Stimulated activated CD8-positive, alpha-beta memory T cell treated with anti-CD3 and anti-CD28 coated beads, Interleukin-15, amount 100 ng/mL, for 48 hours (primary cell): ENCODE results near the gene ALPK3.
"Not testable (repeated sequence)": the region's sequence is repeated elsewhere in the genome, so short reads cannot be mapped to it uniquely, and the experiment has no call there.

Experiments
- DNase-seq, 2 donors: peaks; one replicate each; pipeline ENCODE4 v3.0.0-alpha.2; 2020; ENCODE audit warnings: low read depth in 2 of 2

The ALPK3 gene

GRCh38 chr15:84873997-84874396, 56.8 kb downstream of the ALPK3 start:
- no peak for DNase-seq

DNA sequence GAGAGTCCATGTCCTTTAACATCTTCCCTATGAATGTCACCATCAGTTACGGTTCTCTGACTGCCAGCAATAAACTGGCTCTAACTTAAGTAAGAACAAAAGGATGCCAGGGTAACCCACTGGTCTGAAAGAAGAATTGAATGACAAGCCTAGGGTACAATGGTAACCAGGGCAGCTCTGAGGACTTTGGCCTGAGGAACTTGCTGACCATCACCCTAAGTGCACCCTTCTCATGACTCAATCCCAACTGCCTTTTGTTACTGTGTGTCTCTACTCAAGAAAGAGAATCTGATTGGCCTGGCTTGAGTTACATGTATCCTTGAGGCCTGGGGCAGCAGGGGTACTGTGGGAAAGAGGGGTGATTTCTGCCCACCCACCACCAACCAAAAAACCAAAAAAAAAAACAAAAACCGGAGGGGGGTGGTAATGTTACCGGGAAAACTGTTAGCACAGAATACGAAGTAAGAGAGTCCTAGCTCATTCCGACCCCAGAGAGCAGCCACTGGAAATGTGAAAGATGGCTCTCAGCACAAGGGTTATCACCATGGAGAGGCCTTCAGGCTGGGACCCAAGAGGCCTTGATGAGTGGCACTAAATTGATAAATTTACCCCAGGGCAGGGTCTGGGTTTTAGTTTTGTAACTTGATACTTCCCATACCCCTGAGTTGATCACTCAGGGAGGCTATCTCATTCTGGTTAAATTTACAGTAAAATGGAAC, 58.0 kb downstream of the ALPK3 start:
- DNase-seq = no peak

DNA sequence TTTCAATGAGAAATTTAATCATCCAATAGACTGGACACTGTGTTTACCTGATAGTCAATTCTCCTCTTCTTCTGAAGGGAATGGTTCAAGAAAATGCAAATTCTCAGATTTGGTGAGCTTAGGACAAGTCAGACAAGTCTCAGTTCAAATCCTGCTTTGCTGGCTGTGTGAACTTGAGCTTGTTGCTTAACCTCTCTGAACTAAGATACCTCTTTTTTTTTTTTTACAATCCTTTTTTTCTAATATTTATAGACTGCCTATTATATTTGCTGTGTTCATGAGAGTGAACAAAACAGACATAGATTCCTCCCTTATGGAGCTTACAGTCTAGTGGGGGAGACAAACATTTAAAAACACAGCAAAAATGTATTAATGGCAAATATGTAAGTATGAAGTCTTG, 59.1 kb downstream of the ALPK3 start:
- no peak for DNase-seq

GRCh38 chr15:84877701-84878100, 60.5 kb downstream of the ALPK3 start:
- DNase-seq = not testable (repeated sequence)

- DNase-seq = peak; percentile 28
Measured at GRCh38 chr15:84878504-84878903, 61.3 kb downstream of the ALPK3 start.

GRCh38 chr15:84879088-84879780, 62.1 kb downstream of the ALPK3 start:
- no peak for DNase-seq

- DNase-seq = no peak
Measured at GRCh38 chr15:84880007-84880406, 62.9 kb downstream of the ALPK3 start.

- no peak for DNase-seq
Measured at GRCh38 chr15:84880822-84881519, 63.8 kb downstream of the ALPK3 start.

DNA sequence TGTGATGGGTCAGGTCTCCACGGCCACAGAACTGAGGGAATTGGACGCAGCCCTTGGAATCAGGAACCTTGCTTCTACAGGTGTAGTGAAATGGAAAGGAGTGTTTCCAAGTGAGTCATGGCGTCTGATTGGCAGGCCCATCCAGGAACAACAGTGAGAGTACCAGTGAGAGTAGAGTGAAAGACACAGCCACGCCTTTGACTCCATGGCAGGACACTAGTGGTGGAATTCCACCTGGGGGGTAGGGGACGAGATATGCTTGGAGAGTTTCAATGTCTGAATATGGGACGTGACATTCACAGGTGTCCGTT, 64.3 kb downstream of the ALPK3 start:
- no peak for DNase-seq

DNA sequence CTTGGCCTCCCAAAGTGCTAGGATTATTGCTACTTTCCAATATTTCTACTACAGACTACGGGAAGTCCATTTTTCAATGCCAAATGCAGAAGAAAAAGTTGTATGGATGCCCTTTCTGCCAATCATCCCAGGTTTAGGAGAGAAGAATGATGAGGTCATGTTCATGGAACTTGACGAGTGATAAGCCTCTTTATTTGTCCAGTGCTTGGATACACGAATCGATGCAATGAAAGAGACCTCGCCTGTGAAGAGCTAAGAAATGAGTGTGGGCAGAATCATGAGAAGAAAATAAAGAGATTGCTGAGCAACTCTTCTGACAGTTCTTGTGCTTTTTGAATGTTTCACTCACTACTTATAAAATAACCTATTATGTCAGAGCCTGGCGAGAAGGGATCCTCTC, 66.3 kb downstream of the ALPK3 start:
- no peak for DNase-seq

DNA sequence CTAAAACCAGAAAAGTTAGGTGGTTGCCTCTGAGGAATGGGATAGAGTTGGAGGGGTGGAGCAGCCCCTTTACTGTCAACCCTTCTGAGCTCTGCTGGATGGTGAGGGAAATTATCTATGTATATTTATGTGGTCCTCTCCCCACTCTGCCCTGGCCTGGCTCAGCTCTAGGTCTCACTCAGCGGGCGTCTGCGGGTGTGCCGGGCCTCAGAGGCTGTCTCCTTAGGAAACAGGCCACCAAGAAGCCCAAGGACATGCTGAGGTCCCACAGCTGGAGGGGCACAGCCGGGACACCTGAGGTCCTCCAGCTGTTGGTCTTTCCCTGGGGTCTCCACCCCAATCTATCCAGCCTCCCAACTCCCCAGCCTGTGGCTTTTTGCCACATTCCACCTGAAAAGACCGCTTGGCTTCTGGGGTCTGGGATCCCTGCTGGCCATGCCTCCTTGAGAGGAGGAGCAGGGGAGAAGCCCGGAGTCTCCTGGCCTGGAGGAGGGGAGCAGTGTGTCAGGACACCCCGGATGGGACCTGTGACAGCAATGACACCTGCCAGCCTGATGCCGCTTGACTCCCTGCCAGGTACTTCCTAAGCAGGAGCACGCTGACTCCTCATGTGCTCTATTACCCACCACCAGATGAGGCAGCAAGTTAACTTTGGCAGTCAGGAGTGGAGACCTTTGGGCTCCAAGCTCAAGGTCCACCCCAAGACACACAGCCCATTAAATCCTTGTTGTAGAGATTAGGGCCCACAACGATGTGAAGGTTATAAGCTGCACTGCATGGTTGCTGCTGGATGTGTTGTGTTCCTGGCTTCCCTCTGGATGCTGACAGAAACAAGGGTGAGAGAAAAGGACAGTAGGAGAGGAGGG, 67.0 kb downstream of the ALPK3 start, which contains the start of gene SLC28A1:
Gene SLC28A1 (plus strand): TSS at position 747 of the 866 bp plus-strand sequence. CDS start 3,099 bp downstream, outside the sequence.
- no peak for DNase-seq

DNA sequence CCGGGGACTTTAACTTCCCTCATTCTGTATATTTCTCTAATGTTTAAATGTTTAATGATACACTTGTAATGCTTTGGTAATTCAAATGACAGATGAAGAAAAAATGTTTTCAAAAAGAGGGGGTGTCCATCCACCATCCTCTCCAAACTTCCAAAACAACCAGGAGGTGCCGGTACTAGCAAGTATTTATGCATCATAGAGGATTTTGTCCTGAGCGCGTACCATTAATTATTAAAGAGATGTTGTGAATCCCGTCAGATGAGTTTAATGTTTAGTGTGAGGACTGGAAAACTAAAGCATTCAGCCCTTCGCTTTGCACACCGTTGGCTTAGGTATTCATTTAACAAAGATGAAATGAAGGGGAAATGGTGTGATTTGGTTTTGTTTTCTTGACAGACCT, 68.6 kb downstream of the ALPK3 start:
- no peak for DNase-seq

DNA sequence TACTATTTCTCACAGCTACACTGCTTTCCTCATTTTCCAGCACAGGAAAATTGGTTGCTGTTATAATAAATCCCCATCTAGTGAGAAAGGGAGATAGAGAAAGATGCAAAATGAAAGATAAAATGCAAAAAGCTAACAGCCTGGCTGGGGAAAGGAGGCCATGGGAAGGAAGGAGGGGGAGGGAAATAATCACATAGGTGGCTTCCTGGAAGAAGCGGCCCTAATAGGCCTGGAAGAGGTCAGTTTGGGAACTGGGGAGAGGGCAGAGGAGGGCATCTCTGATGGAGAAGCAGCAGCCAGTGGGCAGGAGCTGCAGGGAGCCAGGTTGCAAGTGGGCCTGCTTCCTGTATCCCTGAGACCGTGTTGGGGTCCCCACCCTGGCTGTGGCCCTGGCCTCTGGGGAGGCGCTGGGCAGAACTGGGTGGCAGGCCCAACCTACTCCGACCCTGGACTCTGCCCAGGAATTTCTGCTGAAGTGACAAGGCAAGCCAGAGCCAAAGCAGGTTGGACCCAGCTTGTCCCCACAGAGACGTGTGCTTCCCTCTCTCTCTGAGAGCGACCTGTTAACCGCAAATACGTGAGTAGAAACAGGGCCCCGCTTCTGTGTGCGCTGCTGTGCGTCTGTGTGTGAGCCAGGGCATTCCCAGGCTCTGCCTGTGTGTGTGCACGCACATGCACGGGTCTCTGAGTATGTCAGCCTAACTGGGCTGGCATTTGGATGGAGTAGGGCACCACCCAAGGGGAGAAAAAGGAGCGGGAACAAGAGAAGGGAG, 69.2 kb downstream of the ALPK3 start:
- DNase-seq = no peak

- no peak for DNase-seq
Measured at GRCh38 chr15:84886984-84887299, 69.8 kb downstream of the ALPK3 start.

DNA sequence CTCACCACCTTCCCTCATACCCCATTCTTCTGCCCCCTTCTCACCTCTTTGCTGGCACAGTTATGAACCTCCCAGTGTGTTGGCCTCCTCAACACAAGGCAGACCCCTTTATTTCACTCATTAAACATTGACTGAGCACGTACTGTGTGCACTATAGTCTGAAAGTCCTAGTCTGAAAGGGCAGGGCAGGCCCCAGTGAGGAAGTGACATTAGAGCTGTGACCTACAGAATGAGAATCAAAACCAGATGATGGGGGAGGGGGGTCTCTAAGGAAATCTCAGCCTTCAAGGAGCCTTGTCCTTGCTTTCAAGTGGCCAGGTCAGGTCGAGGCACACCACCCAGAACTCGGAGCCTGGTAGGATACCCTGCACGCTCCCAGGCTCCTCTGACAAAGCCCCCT, 70.8 kb downstream of the ALPK3 start:
- DNase-seq = no peak

DNA sequence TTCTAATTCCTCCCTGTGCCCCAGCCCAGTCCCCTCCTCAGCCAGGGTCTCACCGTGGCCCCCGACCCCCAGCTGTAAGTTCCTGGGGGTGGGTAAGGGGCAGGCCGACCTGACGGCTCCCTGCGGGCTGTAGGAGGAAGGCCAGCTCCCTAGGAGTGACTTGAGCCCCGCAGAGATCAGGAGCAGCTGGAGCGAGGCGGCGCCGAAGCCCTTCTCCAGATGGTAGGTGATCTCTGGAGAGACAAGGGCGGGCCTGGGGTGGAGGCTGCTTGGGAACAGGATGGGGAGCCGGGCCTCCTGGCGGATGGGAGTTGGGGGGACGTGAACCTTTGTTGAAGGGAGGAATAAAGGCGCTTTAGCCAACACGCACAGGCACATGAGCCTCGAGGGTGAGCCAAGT, 71.5 kb downstream of the ALPK3 start:
- DNase-seq = no peak

DNA sequence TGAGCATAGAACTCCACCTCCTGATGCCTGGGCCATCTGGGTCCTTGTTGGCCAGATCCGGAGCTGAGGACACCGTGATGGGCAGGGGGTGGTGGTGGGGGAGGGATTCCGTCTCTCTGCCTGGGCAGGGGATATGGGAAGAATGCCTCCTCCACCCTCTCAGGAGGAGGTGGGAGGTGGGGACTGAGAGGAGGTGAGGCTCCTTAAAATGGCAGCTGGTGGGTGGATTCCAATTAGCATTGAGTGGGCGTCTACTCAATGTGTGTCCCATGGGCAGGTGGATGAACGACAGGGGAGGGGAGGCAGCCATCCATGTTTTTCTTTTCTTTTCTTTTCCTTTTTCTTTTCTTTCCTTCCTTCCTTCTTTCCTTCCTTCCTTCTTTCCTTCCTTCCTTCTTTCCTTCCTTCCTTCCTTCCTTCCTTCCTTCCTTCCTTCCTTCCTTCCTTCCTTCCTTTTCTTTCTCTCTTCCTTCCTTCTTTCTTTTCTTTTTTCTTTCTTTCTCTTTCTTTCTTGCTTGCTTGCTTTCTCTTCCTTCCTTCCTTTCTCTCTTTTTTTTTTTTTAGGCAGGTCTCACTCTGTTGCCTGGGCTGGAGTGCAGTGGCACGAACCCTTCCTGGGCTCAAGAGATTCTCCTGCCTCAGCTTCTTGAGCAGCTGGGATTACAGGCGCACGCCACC, 72.3 kb downstream of the ALPK3 start:
- no peak for DNase-seq

- no peak for DNase-seq
Measured at GRCh38 chr15:84889991-84890669, 73.0 kb downstream of the ALPK3 start.

DNA sequence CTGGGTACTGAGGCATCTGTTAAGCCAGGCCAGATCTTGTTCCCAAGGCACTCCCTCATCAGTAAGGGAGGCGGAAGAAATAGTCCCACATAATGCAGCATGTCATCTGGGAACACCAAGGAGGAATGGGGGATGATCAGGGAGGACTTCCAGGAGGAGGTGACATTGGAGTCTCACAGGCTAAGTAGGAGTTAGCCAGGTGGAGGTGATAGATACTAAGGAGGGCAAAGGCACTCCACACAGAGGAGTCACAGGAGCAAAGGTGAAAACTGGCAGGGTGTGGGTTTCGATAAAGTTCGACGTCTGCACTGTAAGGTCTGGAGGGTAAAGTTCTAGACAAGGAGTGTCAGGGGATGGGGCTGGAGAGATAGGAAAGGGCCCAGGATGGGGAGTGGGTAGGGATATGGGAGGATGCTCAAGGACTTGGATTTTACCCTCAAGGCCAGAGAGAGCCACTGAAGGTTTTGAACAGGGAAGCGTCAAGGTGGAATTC, 73.6 kb downstream of the ALPK3 start:
- no peak for DNase-seq

DNA sequence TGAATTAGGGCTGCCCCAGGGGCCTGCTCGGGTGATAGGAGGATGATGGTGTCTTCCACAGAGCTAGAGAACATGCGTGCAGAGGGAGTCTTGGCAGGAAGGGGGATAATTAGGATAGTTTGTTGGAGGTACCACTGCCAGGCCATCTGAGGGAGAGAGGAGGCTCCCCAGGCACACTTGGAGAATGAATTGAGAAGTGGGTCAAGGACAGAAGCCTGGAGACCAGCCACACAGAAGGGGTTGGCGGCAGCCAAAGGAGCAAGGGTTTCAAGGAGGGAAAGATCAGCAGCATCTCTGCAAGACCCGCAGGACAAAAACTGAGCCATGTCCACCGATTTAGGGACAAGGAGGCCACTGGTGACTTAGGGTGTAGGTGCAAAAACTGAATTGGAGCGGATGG, 74.2 kb downstream of the ALPK3 start:
- DNase-seq = no peak
